Kidney epithelial cell (primary cell): Measurements from ENCODE around the gene EPHB1. TPM values are rescaled to one million over a fixed set of nuclear protein-coding genes. Genes with fewer than 3 reads are reported as not detected.

Source experiments
- DNase-seq: peaks from one replicate; pipeline ENCODE4 v3.0.0-alpha.2; 2010; ENCODE audit warnings: low read depth
- H3K27me3 ChIP-seq: 2 replicates; pipeline ENCODE4 v1.6.0; 2011; ENCODE audit warnings: low read length; ENCODE audit not compliant: control insufficient read depth, insufficient read depth
- H3K36me3 ChIP-seq: 2 replicates; pipeline ENCODE4 v1.5.1; 2011; ENCODE audit warnings: low read length; ENCODE audit not compliant: control insufficient read depth, insufficient read depth
- H3K4me3 ChIP-seq: 2 replicates; pipeline ENCODE4 v1.5.1; 2011; ENCODE audit warnings: low read depth, mild to moderate bottlenecking, control low read depth, low read length
- CTCF ChIP-seq: IDR thresholded peaks from 2 replicates; pipeline ENCODE4 v1.5.1; 2011; ENCODE audit warnings: mild to moderate bottlenecking, moderate library complexity, low read length, control low read depth, inconsistent platforms; ENCODE audit not compliant: insufficient read depth, poor library complexity, severe bottlenecking
- total RNA-seq: library from RNA; depleted of rRNA; stranded (reverse); fragments of >200 nt; gene quantifications from 2 replicates; pipeline ENCODE4 v1.2.3, GENCODE V29; 2015

The EPHB1 gene
- total RNA-seq, 1 donor from 2014 or later = 10.8 TPM

GRCh38 chr3:135050536-135050935 is 255.5 kb downstream of the EPHB1 start:
- TF ChIP-seq CTCF = no peak
- no peaks in the 10 kb centered on the region for H3K36me3 ChIP-seq
- no peak for DNase-seq
- H3K4me3 ChIP-seq = no peak overlapping the region
- no peaks in the 10 kb centered on the region for H3K27me3 ChIP-seq

GRCh38 chr3:135051409-135051973 is 256.4 kb downstream of the EPHB1 start:
- Histone ChIP-seq H3K27me3 (no peaks in the 10 kb centered on the region), H3K36me3 (no peaks in the 10 kb centered on the region), H3K4me3 (no peak overlapping the region)
- no peak for TF ChIP-seq CTCF
- no peak for DNase-seq

GRCh38 chr3:135055449-135055848 is 260.4 kb downstream of the EPHB1 start:
- no peak for TF ChIP-seq CTCF
- no peak for DNase-seq
- Histone ChIP-seq H3K36me3 (no peaks in the 10 kb centered on the region), H3K4me3 (no peak overlapping the region), H3K27me3 (no peaks in the 10 kb centered on the region)

GRCh38 chr3:135056084-135056730 is 261.1 kb downstream of the EPHB1 start:
- Histone ChIP-seq H3K27me3 (no peaks in the 10 kb centered on the region), H3K36me3 (no peaks in the 10 kb centered on the region), H3K4me3 (no peak overlapping the region)
- no peak for TF ChIP-seq CTCF
- no peak for DNase-seq

GRCh38 chr3:135056733-135057310 is 261.8 kb downstream of the EPHB1 start:
- DNase-seq = no peak
- TF ChIP-seq CTCF = no peak
- H3K4me3 ChIP-seq = no peak overlapping the region
- no peaks in the 10 kb centered on the region for H3K36me3 ChIP-seq
- no peaks in the 10 kb centered on the region for H3K27me3 ChIP-seq
